Kidney tubule cell (primary cell): ENCODE results near the gene ZBED3.
A peak's percentile ranks its signal among the peaks of the same experiment; 100 is the strongest.
"Not testable (repeated sequence)": the region's sequence is repeated elsewhere in the genome, so short reads cannot be mapped to it uniquely, and the experiment has no call there.

Experiments used
- DNase-seq: peaks from one replicate; pipeline ENCODE4 v3.0.0-alpha.2; 2018; ENCODE audit warnings: low spot score

The ZBED3 gene, protein sequence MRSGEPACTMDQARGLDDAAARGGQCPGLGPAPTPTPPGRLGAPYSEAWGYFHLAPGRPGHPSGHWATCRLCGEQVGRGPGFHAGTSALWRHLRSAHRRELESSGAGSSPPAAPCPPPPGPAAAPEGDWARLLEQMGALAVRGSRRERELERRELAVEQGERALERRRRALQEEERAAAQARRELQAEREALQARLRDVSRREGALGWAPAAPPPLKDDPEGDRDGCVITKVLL

DNA sequence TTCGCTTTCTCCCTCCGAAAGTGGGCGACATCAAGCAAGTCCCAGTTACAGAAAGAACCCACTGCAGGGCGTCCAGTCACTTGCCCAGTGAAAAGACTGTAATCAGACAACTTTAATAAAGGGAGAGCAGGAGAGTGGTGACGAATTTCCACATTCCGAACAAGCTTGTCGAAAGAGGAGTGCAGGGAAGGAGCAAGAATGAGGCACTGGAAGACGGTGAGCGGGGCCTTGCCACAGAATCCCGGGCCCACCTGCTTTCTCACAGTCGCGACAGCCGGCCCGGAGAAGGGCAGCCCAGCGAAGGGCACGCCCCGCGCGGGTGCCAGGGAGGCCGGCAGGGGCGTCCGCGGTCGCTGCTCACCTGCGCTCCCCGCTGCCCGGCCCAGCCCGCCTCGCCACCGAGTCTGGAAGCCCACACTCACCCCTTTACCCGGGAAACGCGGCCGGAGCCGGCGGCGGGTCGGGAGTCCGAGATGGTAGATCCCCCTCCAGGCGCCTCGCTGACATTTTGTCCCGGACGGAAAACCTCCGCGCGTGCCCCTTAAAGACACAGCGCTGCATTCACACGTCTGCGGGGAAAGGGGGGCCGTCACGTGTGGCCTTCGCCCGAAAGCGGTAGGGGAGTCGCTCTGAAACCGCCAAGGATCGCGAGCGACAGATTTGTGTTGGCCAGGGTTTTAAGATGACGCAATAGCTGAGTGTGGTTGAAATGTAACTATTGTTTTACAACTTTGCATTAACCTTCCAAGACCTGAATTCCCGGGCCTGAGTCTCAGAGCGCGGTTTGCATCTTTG, at the start of gene ZBED3:
Gene ZBED3 (minus strand): TSS at position 597 of the 795 bp plus-strand sequence. CDS start 9,407 bp downstream, outside the sequence.
- DNase-seq, result peak; percentile 79

- DNase-seq, result peak; percentile 94
Measured at GRCh38 chr5:77133061-77133758, 46.1 kb upstream of the ZBED3 start.

DNA sequence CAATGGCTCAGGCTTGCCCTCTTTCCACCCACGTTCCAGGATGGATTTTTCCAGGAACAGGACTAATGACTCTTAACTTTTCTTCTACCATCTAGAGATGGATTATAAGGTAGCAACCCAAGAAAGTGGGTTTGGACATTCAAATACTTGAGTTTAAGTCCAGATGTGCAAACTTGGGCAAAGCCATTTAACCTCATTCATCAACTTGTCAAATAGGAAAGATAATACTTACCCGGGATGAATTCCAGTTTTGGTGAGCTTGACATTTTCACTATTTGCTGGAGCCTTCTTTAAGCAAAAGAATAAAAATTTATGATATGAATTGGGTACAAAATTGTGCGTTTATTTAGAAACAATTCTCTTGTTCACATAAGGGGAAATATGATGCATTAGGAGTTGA, 44.3 kb upstream of the ZBED3 start:
- DNase-seq, result no peak

DNA sequence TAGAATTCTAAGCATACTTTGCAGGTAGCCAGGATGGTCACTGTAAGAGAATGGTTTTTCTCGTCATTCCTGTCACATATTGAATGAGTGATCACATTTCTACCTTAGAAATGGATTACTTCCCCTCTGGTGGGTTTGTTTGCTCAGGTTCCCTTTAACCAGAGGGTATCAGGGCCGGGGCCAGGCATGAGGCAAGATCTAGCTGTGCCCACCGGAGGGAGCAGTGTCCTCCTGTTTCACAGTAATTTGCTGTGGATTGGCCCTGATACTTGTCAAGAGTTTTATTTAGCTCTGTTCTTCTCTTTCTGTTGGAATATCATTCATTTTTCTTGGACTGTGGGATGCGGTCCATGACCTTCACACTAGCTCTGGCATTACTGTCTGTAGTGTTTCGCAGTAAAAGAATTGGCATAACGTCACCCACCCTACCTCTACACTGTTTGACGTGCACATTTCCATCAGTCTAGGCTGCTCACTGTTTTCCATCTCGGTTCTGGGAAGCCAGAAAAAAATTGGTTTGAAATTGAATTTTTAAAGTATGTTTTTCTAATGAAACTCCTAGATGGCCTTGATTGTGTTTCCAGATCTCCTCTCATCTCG, 42.4 kb upstream of the ZBED3 start:
- DNase-seq, result peak; percentile 12

GRCh38 chr5:77128411-77129061, 41.5 kb upstream of the ZBED3 start:
- DNase-seq, result no peak

GRCh38 chr5:77123057-77123456, 36.0 kb upstream of the ZBED3 start:
- DNase-seq, result no peak

- no peak for DNase-seq
Measured at GRCh38 chr5:77120706-77121105, 33.6 kb upstream of the ZBED3 start.

DNA sequence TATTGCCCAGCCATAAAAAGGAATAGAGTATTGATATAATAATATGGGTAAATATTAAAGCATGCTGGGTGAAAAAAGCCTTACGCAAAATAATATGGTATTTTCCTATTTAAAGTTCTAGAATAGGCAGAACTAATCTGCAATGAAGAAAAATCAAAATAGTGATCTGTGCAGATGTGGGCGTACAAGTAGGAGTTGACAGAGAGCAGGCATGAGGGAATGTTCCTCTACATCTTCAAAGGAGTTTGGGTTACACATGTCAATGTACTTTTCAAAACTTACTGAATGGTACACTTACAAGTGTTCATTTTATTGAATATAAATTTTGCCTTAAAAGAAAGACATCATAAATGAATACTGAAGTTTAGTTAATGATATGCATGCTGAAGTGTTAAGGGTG, 33.0 kb upstream of the ZBED3 start:
- DNase-seq, result no peak

DNA sequence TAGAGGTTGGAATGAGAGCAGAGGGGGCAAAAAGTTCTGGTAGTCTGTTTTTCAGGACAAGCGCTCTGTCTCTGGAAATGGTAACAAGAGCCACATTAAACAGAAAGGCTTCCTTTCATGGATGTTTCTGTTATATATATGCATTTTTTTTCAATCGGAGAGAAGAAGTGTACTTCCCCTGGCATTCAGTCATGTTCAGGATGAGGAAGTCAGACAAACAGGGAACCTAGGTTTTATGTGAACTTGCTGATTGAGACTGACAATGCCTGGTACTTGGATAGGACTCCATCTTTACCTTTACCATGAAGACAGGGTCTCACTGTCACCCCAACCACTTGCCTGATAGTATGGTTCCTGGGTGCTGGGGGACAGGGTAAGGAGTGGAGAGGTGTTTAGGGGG, 30.1 kb upstream of the ZBED3 start:
- DNase-seq, result no peak

- DNase-seq, result not testable (repeated sequence)
Measured at GRCh38 chr5:77107035-77107434, 19.9 kb upstream of the ZBED3 start.

DNA sequence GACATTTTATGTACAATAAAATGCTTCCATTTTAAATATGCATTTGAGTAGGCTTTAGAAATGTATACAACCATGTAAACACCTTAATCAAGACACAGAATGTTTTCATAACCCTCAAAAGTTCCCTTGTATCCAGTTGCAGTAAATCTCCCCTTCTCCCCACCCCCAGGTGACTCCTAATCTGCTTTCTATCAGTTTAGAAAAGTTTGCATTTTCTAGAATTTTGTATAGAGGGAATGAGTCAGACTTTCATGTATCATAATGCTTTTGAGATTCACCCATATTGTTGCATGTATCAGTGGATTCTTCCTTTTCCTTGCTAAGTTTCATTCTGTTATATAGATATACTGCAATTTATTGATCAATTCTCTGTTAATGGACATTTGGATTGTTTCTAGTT, 17.7 kb upstream of the ZBED3 start:
- DNase-seq, result no peak

DNA sequence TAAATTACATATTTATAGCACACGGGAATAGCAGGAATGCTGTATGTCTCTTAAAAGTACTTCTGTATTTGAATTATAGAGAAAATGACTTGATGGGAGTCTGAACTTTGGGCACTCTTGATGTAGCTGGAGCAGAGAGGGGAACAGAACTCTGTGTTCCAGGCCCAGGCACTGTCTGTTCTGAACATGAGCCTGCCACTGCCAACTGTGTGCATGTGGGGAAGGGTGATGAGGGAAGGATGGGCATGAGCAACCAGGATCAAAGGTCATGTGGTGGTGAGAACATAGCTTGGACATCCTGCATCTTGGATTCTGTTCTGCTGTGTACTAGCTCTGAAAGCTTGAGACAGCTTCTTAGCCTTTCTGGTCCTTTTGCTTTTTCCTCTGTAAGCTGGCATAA, 16.4 kb upstream of the ZBED3 start:
- DNase-seq, result no peak

DNA sequence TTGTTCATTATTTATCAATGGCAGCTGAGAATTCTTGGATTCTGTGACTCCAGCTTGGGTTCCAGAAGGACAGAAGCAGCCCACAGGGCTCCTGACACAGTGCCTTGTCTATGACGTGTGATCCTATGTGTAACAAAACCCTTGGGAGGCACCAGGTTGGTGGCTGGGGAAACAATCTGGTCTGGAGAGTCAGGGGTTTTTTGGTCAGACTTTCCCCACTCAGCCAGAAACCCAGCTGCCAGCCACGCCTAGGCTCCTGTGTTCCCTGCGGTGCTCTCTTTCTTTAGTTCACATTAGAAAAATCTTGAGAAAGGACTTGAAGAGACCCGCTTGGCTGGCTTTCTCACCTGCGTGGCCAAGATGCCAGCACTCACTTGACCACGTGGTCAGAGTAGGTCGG, 15.5 kb upstream of the ZBED3 start:
- no peak for DNase-seq

DNA sequence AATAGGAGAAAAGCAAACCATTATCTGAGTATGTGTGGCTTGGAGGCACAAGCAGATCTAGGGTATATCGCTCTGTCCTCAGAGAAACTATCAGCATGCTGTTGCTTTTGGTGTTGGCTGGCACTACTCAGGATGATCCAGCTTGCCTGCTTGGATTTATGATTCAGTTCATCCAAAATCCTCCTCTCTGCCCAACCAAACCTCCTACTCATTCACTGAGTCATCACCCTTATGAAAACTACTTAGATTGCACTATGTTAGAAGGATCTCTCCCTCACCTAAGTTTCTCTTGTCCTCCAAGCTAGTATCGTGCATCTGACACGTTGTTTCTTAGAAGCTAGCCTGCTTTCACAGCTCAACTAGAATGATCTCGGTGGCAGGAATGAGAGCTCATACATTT, 14.2 kb upstream of the ZBED3 start:
- peak; percentile 61 for DNase-seq

- DNase-seq, result no peak
Measured at GRCh38 chr5:77095189-77095588, 8.1 kb upstream of the ZBED3 start.

DNA sequence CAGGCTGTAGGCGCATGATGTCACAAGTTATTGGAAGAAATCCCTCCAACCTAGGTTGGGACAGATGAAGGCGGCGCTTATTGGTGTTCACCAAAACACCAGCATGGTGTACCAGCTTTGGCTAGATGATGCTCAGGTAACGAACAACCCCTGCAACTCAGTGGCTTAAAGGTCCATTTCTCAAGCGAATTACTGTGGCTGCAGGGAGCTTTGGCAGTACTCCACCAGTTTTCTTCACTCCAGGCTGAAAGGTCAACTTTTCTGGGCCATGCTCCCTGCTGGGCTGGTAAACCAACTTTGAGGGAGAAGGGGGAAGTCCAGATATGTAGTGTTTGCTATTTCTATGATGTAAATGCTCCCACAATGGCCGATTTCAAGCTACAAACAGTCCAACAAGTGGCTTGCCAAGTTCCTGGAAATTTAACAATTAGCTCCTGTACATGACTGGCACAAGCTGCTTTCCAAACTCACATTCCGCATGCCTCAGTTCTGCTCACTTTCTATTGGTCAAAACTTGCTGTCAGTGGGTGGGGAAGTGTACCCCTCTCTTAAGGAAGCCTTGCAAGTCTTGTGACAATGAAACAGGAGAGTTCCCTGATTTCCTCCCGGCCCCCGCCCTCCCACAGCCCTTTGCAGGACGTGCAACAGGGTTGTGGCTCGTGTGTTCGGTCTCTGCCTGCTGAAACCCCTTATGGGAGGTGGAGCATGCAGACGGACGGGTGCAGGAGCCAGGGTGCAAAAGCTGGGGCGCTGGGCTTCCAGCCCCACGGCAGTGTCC, 588 bp upstream of the ZBED3 start:
- peak; percentile 32 for DNase-seq

- DNase-seq, result no peak
Measured at GRCh38 chr5:77086368-77086688, 757 bp downstream of the ZBED3 start.

- DNase-seq, result no peak
Measured at GRCh38 chr5:77083088-77083487, 4.0 kb downstream of the ZBED3 start.

DNA sequence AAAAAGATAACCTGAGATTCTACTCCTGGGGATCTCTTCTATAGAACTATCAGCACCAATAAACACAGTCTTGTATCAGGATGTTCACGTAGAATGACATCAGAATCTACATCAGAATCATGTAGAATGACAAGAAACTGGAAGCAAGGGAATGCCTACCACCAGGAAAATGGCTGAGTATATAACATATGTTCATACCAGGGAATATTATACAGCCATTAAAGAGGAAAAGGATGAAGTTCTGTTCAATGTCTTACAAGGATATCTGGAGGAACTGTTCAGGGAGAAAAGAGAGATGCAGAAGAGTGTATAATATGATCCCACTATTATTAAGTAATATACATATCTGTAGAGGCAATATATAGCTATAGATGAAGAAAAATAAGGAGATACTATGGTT, 4.8 kb downstream of the ZBED3 start:
- no peak for DNase-seq

DNA sequence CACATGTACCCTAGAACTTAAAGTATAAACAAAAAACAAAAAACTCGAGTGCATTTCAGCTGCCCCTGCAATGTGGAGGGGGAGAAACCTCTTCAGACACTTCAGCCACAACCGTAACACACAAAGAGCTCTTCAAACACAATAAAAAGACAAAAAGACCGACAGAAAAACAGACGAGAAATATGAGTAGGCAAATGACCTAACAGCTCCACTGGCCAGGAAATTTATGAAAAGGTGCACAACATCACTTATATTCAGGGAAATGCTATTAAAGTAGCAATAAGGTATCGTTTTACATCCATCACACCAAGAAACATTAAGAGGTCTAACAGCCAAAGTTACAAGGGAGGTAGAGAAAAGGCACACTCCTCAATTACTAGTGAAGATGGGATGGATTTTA, 6.2 kb downstream of the ZBED3 start:
- DNase-seq, result no peak

- DNase-seq, result not testable (repeated sequence)
Measured at GRCh38 chr5:77080479-77080878, 6.6 kb downstream of the ZBED3 start.

- no peak for DNase-seq
Measured at GRCh38 chr5:77077829-77078176, 9.3 kb downstream of the ZBED3 start.
